H1 (cell line): ENCODE measurements around the gene VOPP1. TPM values are rescaled to one million over a fixed set of nuclear protein-coding genes. Genes with fewer than 3 reads are reported as not detected.
A peak's percentile ranks its signal among the peaks of the same experiment; 100 is the strongest.

Source experiments
- CTCF ChIA-PET: fragments of 300-600 bp; sonication (Branson Sonifier 250); formaldehyde crosslinking; loops from one replicate; lab custom pipeline; 2021; ENCODE audit not compliant: partially characterized antibody; lab: Charles Lee
- POLR2A ChIA-PET: fragments of 300-600 bp; sonication (Branson Sonifier 250); formaldehyde crosslinking; loops from one replicate; lab custom pipeline; 2021; ENCODE audit warnings: inconsistent platforms; ENCODE audit not compliant: partially characterized antibody; lab: Charles Lee
- DNase-seq, 2 experiments: peaks; one replicate each; pipeline versions ENCODE4 v3.0.0 to v3.0.0-alpha.2; 2010 to 2022; ENCODE audit warnings: low spot score in 2 of 2, low read depth in 1 of 2, mixed read lengths in 1 of 2
- FAIRE-seq: peaks from 2 replicates; lab custom pipeline; 2011; peaks lifted over from hg19 to GRCh38; lab: Jason Lieb, UNC
- H2AFZ ChIP-seq: 2 replicates; pipeline ENCODE4 v1.8.1; 2012; ENCODE audit warnings: low read length, inconsistent platforms
- H2AK5ac ChIP-seq: 2 replicates; pipeline ENCODE4 v1.6.1; 2013; ENCODE audit warnings: low read depth, low read length
- H2BK120ac ChIP-seq: replicated peaks from 2 replicates; pipeline ENCODE3; 2013; ENCODE audit warnings: low read depth, low read length, inconsistent platforms
- H2BK12ac ChIP-seq: 2 replicates; pipeline ENCODE4 v1.6.1; 2013; ENCODE audit warnings: low read depth, low read length
- H2BK15ac ChIP-seq: 2 replicates; pipeline ENCODE4 v1.6.1; 2013; ENCODE audit warnings: low read length
- H2BK20ac ChIP-seq: 2 replicates; pipeline ENCODE4 v1.6.1; 2013; ENCODE audit warnings: low read length
- H2BK5ac ChIP-seq: 2 replicates; pipeline ENCODE4 v1.6.1; 2013; ENCODE audit warnings: low read depth, low read length
- H3K14ac ChIP-seq: 2 replicates; pipeline ENCODE4 v1.6.1; 2013; ENCODE audit warnings: inconsistent platforms; ENCODE audit not compliant: insufficient read length
- H3K18ac ChIP-seq: 2 replicates; pipeline ENCODE4 v1.6.1; 2013; ENCODE audit warnings: low read length; ENCODE audit errors: extremely low read depth
- H3K23ac ChIP-seq: 2 replicates; pipeline ENCODE4 v1.6.1; 2013; ENCODE audit warnings: inconsistent platforms; ENCODE audit not compliant: insufficient read length
- H3K23me2 ChIP-seq: 2 replicates; pipeline ENCODE4 v1.6.1; 2013; ENCODE audit warnings: low read depth, low read length
- H3K27ac ChIP-seq: 2 replicates; pipeline ENCODE4 v1.6.1; 2011; ENCODE audit warnings: low read depth, low read length, inconsistent platforms
- H3K27me3 ChIP-seq, 4 experiments: replicated peaks in 1 of 4; 1 replicate in 1 of 4; 2 replicates in 3 of 4; pipeline versions ENCODE4 v1.6.1 to v1.8.1; 2011 to 2013; ENCODE audit warnings: low read length in 3 of 4, mild to moderate bottlenecking in 3 of 4, inconsistent platforms in 2 of 4, mixed read lengths in 2 of 4, moderate library complexity in 1 of 4; ENCODE audit not compliant: control insufficient read depth in 3 of 4, insufficient read depth in 3 of 4; ENCODE audit errors: extremely low read depth in 1 of 4
- H3K36me3 ChIP-seq, 4 experiments: 2 replicates each; pipeline versions ENCODE4 v1.6.1 to v1.8.1; 2011 to 2013; ENCODE audit warnings: mild to moderate bottlenecking in 4 of 4, low read length in 3 of 4, moderate library complexity in 2 of 4, control low read depth in 1 of 4, inconsistent platforms in 1 of 4; ENCODE audit not compliant: insufficient read depth in 4 of 4, control insufficient read depth in 2 of 4
- H3K4ac ChIP-seq: replicated peaks from 2 replicates; pipeline ENCODE3; 2013; ENCODE audit warnings: low read length, low read depth, mixed read lengths, inconsistent platforms; ENCODE audit not compliant: insufficient read length
- H3K4me1 ChIP-seq, 4 experiments: replicated peaks in 1 of 4; 1 replicate in 1 of 4; 2 replicates in 3 of 4; pipeline versions ENCODE4 v1.6.1 to v1.8.1; 2011 to 2013; ENCODE audit warnings: low read length in 3 of 4, inconsistent platforms in 2 of 4, mixed read lengths in 1 of 4; ENCODE audit not compliant: insufficient read depth in 4 of 4, control insufficient read depth in 3 of 4
- H3K4me2 ChIP-seq, 2 experiments: 2 replicates each; pipeline versions ENCODE4 v1.6.1 to v1.8.1; 2011 to 2013; ENCODE audit warnings: low read depth in 2 of 2, low read length in 2 of 2, control low read depth in 1 of 2, inconsistent platforms in 1 of 2, mild to moderate bottlenecking in 1 of 2; ENCODE audit not compliant: insufficient read depth in 1 of 2
- H3K4me3 ChIP-seq, 4 experiments: fragments of 200-600, 300-600 bp in 1 of 4; sonication (generic), shearing (Covaris generic), sonication (Bioruptor Twin) in 1 of 4; 2 replicates each; pipeline versions ENCODE4 v1.5.1 to v1.8.1; 2011 to 2016; ENCODE audit warnings: low read length in 4 of 4, low read depth in 3 of 4, control low read depth in 2 of 4, inconsistent platforms in 2 of 4, mild to moderate bottlenecking in 2 of 4, mixed read lengths in 1 of 4, moderate library complexity in 1 of 4; ENCODE audit not compliant: insufficient read depth in 2 of 4; ENCODE audit errors: extremely low read depth in 1 of 4
- H3K56ac ChIP-seq: replicated peaks from 2 replicates; pipeline ENCODE3; 2013; ENCODE audit warnings: low read depth, mild to moderate bottlenecking, mixed read lengths, low read length, inconsistent platforms; ENCODE audit not compliant: insufficient read length
- H3K79me1 ChIP-seq: 2 replicates; pipeline ENCODE4 v1.6.1; 2013; ENCODE audit warnings: low read depth, low read length, control low read depth
- H3K79me2 ChIP-seq, 2 experiments: 2 replicates each; pipeline versions ENCODE4 v1.6.1 to v1.8.1; 2012 to 2013; ENCODE audit warnings: low read length in 2 of 2, mild to moderate bottlenecking in 2 of 2, inconsistent platforms in 1 of 2; ENCODE audit not compliant: insufficient read depth in 2 of 2, control insufficient read depth in 1 of 2
- H3K9ac ChIP-seq, 4 experiments: replicated peaks in 1 of 4; 1 replicate in 1 of 4; 2 replicates in 3 of 4; pipeline versions ENCODE4 v1.6.1 to v1.8.1; 2011 to 2013; ENCODE audit warnings: low read depth in 3 of 4, low read length in 3 of 4, control low read depth in 2 of 4, mild to moderate bottlenecking in 2 of 4, moderate library complexity in 2 of 4, inconsistent platforms in 1 of 4; ENCODE audit errors: extremely low read depth in 1 of 4
- H3K9me3 ChIP-seq, 2 experiments: 2 replicates each; pipeline versions ENCODE4 v1.6.1 to v1.8.1; 2012 to 2013; ENCODE audit warnings: mild to moderate bottlenecking in 2 of 2, moderate library complexity in 2 of 2, control low read depth in 1 of 2, inconsistent platforms in 1 of 2, low read depth in 1 of 2, low read length in 1 of 2, mixed read lengths in 1 of 2; ENCODE audit not compliant: insufficient read depth in 2 of 2
- H4K20me1 ChIP-seq, 2 experiments: replicated peaks in 1 of 2; 2 replicates each; pipeline versions ENCODE3 to v1.8.1; 2011 to 2013; ENCODE audit warnings: inconsistent platforms in 2 of 2, low read length in 2 of 2, mild to moderate bottlenecking in 1 of 2; ENCODE audit not compliant: insufficient read depth in 2 of 2, control insufficient read depth in 1 of 2
- H4K5ac ChIP-seq: 2 replicates; pipeline ENCODE4 v1.6.1; 2013; ENCODE audit warnings: low read length, low read depth, mixed read lengths, inconsistent platforms; ENCODE audit not compliant: insufficient read length
- H4K8ac ChIP-seq: 2 replicates; pipeline ENCODE4 v1.8.0; 2013; ENCODE audit warnings: mild to moderate bottlenecking, moderate library complexity, low read length, inconsistent platforms; ENCODE audit not compliant: insufficient read depth; ENCODE audit errors: extremely low read depth
- H4K91ac ChIP-seq: replicated peaks from 2 replicates; pipeline ENCODE3; 2013; ENCODE audit warnings: low read length, mixed read lengths, inconsistent platforms; ENCODE audit not compliant: insufficient read length
- BCL11A ChIP-seq, 2 experiments: IDR thresholded peaks; one replicate each; pipeline ENCODE4 v1.6.1; 2011; ENCODE audit warnings: low read depth in 2 of 2, low read length in 2 of 2, mild to moderate bottlenecking in 2 of 2
- WGBS, 2 experiments: shearing (Covaris generic) in 1 of 2; methylation state at CpG; one replicate each; pipeline versions ENCODE4 v1.1.6 to v1.1.7; 2013 to 2015; ENCODE audit warnings: low lambda C conversion rate in 2 of 2, mixed read lengths in 2 of 2, inconsistent platforms in 1 of 2, low coverage in 1 of 2, missing lambda C conversion rate in 1 of 2; ENCODE audit not compliant: insufficient replicate concordance in 2 of 2, insufficient coverage in 1 of 2, insufficient read length in 1 of 2; ENCODE audit errors: extremely low coverage in 1 of 2, missing lambda C conversion rate in 1 of 2; 5-methylcytosine and 5-hydroxymethylcytosine counted together
- polyA plus RNA-seq, 7 experiments: library from polyadenylated mRNA; depleted of rRNA in 3 of 7; stranded (reverse) in 5 of 7; unstranded in 2 of 7; fragments of >200 nt in 5 of 7; fragments of 200-250 nt in 2 of 7; gene quantifications; 1 replicate in 5 of 7; 2 replicates in 1 of 7; 4 replicates in 1 of 7; pipeline versions ENCODE4 v1.2.1 to v1.2.3, GENCODE V29; 2011 to 2013; ENCODE audit warnings: missing spikeins in 2 of 7, mixed read lengths in 2 of 7
- total RNA-seq: library from RNA; stranded (reverse); fragmentation: NEBNext Ultra II Directional; extraction: Animal tissue kit (Norgen Biotek cat#: 25700); gene quantifications from 2 replicates; pipeline ENCODE4 v1.2.1, GENCODE V29; 2021

Gene VOPP1
- total and polyA plus RNA-seq, 2 of the 8 experiments (the other 6 are each of a cell fraction or from before 2014, with no cell fraction given), result 44.7 to 83.0 TPM

- H2AFZ ChIP-seq, result no peak overlapping the region
- H3K4me1 ChIP-seq, result no peaks in the 10 kb centered on the region; a peak in 1 of 7 replicates
- H3K79me2 ChIP-seq, result no peaks in the 10 kb centered on the region
- H3K9me3 ChIP-seq, result no peaks in the 10 kb centered on the region
- POLR2A ChIA-PET, result no interaction called here
- FAIRE-seq (no peak), DNase-seq (peak in 1 of 2 experiments; percentile 39)
- H4K8ac ChIP-seq, result no peak overlapping the region
- H3K4ac ChIP-seq, result no peak overlapping the region
- H2BK12ac ChIP-seq, result no peak overlapping the region
- H3K23me2 ChIP-seq, result no peaks in the 10 kb centered on the region
- no peaks in the 10 kb centered on the region; a peak in 1 of 8 replicates for H3K36me3 ChIP-seq
- peaks cover 8% of the 10 kb centered on the region; the same call in 1 of the 2 replicates for H3K79me1 ChIP-seq
- H3K14ac ChIP-seq, result no peak overlapping the region
- CTCF ChIA-PET, result interaction anchor here (0.7 kb wide), 1 partner anchor 10 kb away, joined by 3 read pairs; no protein-coding TSS in a partner anchor
- H2AK5ac ChIP-seq, result no peak overlapping the region
- 92 to 100% methylated on average over 1 to 19 of the region's 19 CpGs for WGBS, 2 experiments
- H3K4me3 ChIP-seq, result no peak overlapping the region
- no peak overlapping the region for H2BK20ac ChIP-seq
- no peak overlapping the region for H3K9ac ChIP-seq
- H3K4me2 ChIP-seq, result no peak overlapping the region
- H3K18ac ChIP-seq, result no peak overlapping the region
- H3K27ac ChIP-seq, result no peak overlapping the region
- H4K20me1 ChIP-seq, result peaks cover 0 to 19% of the 10 kb centered on the region in 2 experiments
- no peak overlapping the region for H3K23ac ChIP-seq
- H4K5ac ChIP-seq, result no peak overlapping the region
- H2BK5ac ChIP-seq, result peak overlapping the region; percentile 52; the same call in 1 of the 2 replicates
- no peaks in the 10 kb centered on the region for H3K27me3 ChIP-seq
- H3K56ac ChIP-seq, result no peak overlapping the region
- H2BK120ac ChIP-seq, result no peak overlapping the region
- H2BK15ac ChIP-seq, result no peak overlapping the region
- no peak overlapping the region for H4K91ac ChIP-seq
- TF ChIP-seq BCL11A (IDR thresholded peaks at IDR 0.05; ENCODE audit: low read depth in 2 of 2, low read length in 2 of 2), result no peak
These were observed 95.2 kb downstream of the VOPP1 start for GRCh38 chr7:55476852-55477780.
